ENCODE measurements around the gene TCIRG1. TPM values are rescaled to one million over a fixed set of nuclear protein-coding genes. Genes with fewer than 3 reads are reported as not detected.

Gene TCIRG1
- total RNA-seq, 1 donor from 2014 or later, result 121 TPM

DNA sequence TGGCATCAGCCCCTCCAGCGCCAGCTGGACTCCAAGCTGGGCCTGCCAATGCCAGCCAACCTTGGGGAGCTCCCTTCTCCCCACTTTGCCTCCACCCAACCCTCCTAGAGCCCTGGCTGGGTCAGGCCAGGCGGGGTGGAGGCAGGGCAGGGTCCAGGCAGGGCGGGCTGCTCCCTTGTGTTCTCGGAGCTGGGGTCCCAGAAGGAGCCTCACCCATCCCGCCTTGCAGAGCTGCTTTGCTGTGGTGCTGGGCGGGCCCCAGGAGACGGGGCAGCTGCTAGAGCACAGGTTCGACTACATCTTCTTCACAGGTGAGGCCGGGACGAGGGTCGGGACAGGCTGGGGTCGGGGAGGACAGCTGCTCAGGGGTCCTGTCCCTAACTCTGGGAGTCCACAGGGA lies 19.3 kb upstream of the TCIRG1 start:
- H3K27me3 ChIP-seq, result no peaks in the 10 kb centered on the region
- H3K4me3 ChIP-seq, result no peak overlapping the region
- TF ChIP-seq POLR2AphosphoS5 (IDR thresholded peaks at IDR 0.05; ENCODE audit: insufficient read depth in 1 of 2, low read depth in 1 of 2) (no peak), POLR2A (IDR thresholded peaks at IDR 0.05) (no peak)
- TF ChIP-seq, protein P1, sequence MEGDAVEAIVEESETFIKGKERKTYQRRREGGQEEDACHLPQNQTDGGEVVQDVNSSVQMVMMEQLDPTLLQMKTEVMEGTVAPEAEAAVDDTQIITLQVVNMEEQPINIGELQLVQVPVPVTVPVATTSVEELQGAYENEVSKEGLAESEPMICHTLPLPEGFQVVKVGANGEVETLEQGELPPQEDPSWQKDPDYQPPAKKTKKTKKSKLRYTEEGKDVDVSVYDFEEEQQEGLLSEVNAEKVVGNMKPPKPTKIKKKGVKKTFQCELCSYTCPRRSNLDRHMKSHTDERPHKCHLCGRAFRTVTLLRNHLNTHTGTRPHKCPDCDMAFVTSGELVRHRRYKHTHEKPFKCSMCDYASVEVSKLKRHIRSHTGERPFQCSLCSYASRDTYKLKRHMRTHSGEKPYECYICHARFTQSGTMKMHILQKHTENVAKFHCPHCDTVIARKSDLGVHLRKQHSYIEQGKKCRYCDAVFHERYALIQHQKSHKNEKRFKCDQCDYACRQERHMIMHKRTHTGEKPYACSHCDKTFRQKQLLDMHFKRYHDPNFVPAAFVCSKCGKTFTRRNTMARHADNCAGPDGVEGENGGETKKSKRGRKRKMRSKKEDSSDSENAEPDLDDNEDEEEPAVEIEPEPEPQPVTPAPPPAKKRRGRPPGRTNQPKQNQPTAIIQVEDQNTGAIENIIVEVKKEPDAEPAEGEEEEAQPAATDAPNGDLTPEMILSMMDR (IDR thresholded peaks at IDR 0.05), result no peak
- no peak overlapping the region for H3K27ac ChIP-seq
- peaks cover 21% of the 10 kb centered on the region for H3K4me1 ChIP-seq
- no peaks in the 10 kb centered on the region for H3K9me3 ChIP-seq
- H3K36me3 ChIP-seq, result peaks cover 0 to 7% of the 10 kb centered on the region in 2 donors
- intact Hi-C loops (cut with DNase I), result no loop called here
- no peak for DNase-seq (ENCODE audit: extremely low spot score in 2 of 2)

DNA sequence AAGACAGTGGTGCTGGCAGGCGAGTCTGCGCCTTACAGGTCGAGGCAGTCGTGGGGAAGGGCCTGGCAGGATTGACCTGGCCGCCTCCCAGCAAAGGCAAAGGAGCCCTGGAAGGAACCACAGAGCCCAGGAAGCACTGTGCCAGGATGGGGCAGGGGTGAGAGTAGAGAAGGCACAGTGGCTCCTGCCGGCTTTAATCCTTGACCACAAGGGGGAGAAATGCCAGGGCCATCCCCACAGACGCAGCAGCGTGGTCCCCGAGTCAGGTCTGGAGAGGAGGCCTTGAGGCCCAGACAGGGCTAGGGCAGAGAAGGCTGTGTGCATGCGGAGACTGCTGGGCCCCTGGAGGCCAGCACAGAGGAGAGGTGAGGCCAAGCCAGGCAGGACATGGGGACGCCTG lies 18.2 kb upstream of the TCIRG1 start:
- Histone ChIP-seq H3K27me3 (no peaks in the 10 kb centered on the region), H3K9me3 (no peaks in the 10 kb centered on the region), H3K4me3 (no peak overlapping the region), H3K36me3 (peaks cover 0 to 15% of the 10 kb centered on the region in 2 donors), H3K4me1 (peaks cover 12% of the 10 kb centered on the region), H3K27ac (no peak overlapping the region)
- TF ChIP-seq POLR2AphosphoS5 (IDR thresholded peaks at IDR 0.05; ENCODE audit: insufficient read depth in 1 of 2, low read depth in 1 of 2), result no peak
- DNase-seq (ENCODE audit: extremely low spot score in 2 of 2), result no peak
- intact Hi-C loops (cut with DNase I), result no loop called here

DNA sequence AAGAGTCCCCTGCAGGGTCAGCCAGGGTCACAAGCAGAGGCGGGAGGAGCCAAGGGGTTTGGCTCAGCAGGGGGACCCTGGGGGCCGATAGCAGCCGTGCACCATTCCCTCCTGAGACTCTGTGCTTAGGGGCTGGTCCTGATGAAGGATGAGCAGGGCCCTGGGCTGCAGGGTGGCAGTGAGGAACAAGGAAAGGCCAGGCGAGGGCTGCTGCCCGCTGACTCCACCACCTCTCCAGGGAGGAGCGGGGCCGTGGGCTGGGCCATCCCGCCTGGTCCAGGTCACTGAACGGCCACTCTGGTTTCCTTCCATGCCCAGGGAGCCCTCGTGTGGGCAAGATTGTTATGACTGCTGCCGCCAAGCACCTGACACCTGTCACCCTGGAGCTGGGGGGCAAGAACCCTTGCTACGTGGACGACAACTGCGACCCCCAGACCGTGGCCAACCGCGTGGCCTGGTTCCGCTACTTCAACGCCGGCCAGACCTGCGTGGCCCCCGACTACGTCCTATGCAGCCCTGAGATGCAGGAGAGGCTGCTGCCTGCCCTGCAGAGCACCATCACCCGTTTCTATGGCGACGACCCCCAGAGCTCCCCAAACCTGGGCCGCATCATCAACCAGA lies 17.5 kb upstream of the TCIRG1 start:
- no peak overlapping the region for H3K27ac ChIP-seq
- H3K4me1 ChIP-seq, result peaks cover 11% of the 10 kb centered on the region
- H3K27me3 ChIP-seq, result no peaks in the 10 kb centered on the region
- intact Hi-C loops (cut with DNase I), result no loop called here
- no peaks in the 10 kb centered on the region for H3K9me3 ChIP-seq
- peaks cover 0 to 15% of the 10 kb centered on the region in 2 donors for H3K36me3 ChIP-seq
- TF ChIP-seq POLR2A (IDR thresholded peaks at IDR 0.05), result no peak
- TF ChIP-seq, protein P1 (IDR thresholded peaks at IDR 0.05), result no peak
- TF ChIP-seq POLR2AphosphoS5 (IDR thresholded peaks at IDR 0.05; ENCODE audit: insufficient read depth in 1 of 2, low read depth in 1 of 2), result no peak
- DNase-seq (ENCODE audit: extremely low spot score in 2 of 2), result no peak
- no peak overlapping the region for H3K4me3 ChIP-seq

DNA sequence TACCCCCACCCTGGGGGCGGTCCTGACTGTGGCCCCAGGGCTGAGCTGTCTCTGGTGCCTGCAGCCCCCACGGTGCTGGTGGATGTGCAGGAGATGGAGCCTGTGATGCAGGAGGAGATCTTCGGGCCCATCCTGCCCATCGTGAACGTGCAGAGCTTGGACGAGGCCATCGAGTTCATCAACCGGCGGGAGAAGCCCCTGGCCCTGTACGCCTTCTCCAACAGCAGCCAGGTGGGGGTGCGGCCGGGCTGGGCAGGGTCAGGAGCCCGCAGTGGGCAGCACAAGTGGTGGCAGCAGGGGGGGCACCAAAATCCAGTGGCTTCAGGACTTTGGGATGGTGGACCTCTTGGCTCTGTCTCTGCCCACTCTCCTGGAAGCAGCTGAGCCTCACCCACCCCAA lies 16.3 kb upstream of the TCIRG1 start:
- H3K27ac ChIP-seq, result no peak overlapping the region
- no peaks in the 10 kb centered on the region for H3K9me3 ChIP-seq
- no peak for DNase-seq (ENCODE audit: extremely low spot score in 2 of 2)
- no peak overlapping the region for H3K4me3 ChIP-seq
- H3K4me1 ChIP-seq, result no peaks in the 10 kb centered on the region
- H3K27me3 ChIP-seq, result no peaks in the 10 kb centered on the region
- peaks cover 0 to 15% of the 10 kb centered on the region in 2 donors for H3K36me3 ChIP-seq
- intact Hi-C loops (cut with DNase I), result no loop called here
- TF ChIP-seq POLR2AphosphoS5 (IDR thresholded peaks at IDR 0.05; ENCODE audit: insufficient read depth in 1 of 2, low read depth in 1 of 2) (no peak), POLR2A (IDR thresholded peaks at IDR 0.05) (no peak)
- TF ChIP-seq, protein P1 (IDR thresholded peaks at IDR 0.05), result no peak

DNA sequence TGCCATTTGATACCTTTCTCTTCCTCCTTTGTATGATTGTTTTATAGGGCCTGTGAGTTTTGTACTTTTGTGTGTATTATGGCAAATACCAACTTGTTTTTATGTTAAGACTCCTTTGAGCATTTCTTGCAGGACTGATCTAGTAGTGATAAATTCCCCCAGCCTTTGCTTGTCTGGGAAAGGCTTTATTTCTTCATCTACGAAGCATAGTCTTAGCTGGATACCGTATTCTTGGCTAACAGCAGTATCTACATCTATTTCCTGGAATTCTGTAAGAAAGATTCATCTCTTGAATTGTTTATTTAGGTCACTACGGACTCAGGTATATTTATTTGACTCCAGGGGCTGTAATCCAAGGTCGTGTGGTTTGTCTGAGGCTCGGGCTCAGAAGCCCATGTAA lies 14.3 kb upstream of the TCIRG1 start:
- H3K27me3 ChIP-seq, result no peaks in the 10 kb centered on the region
- intact Hi-C loops (cut with DNase I), result no loop called here
- no peaks in the 10 kb centered on the region for H3K9me3 ChIP-seq
- H3K4me1 ChIP-seq, result peaks cover 7% of the 10 kb centered on the region
- no peak overlapping the region for H3K4me3 ChIP-seq
- peaks cover 0 to 15% of the 10 kb centered on the region in 2 donors for H3K36me3 ChIP-seq
- TF ChIP-seq POLR2AphosphoS5 (IDR thresholded peaks at IDR 0.05; ENCODE audit: insufficient read depth in 1 of 2, low read depth in 1 of 2), result no peak
- no peak for TF ChIP-seq POLR2A (IDR thresholded peaks at IDR 0.05)
- TF ChIP-seq, protein P1 (IDR thresholded peaks at IDR 0.05), result no peak
- H3K27ac ChIP-seq, result no peak overlapping the region
- DNase-seq (ENCODE audit: extremely low spot score in 2 of 2), result no peak
